NCI-H146 treated with DMSO at 0.1 percent for 48 hours (cell line): ENCODE measurements around the gene ADAT3.
A peak's percentile ranks its signal among the peaks of the same experiment; 100 is the strongest.
"Not testable (repeated sequence)": the region's sequence is repeated elsewhere in the genome, so short reads cannot be mapped to it uniquely, and the experiment has no call there.

ENCODE experiments used
- DNase-seq: peaks from one replicate; lab custom pipeline; 2025; ENCODE audit not compliant: unreplicated experiment; lab: John Stamatoyannopoulos, UW

ADAT3 gene

GRCh38 chr19:1882786-1883692 is 22.2 kb upstream of the ADAT3 start:
- DNase-seq = no peak

- no peak for DNase-seq
Measured at GRCh38 chr19:1883784-1884183, 21.4 kb upstream of the ADAT3 start.

GRCh38 chr19:1884291-1884718 is 20.9 kb upstream of the ADAT3 start:
- no peak for DNase-seq

GRCh38 chr19:1884719-1885334 is 20.4 kb upstream of the ADAT3 start:
- DNase-seq = no peak

GRCh38 chr19:1885398-1886119 is 19.6 kb upstream of the ADAT3 start, which contains the start of gene ABHD17A:
Gene ABHD17A, minus strand, starts transcription at chr19:1885496. Its CDS starts 3,930 bp downstream, at chr19:1881566.
- DNase-seq = peak; percentile 45

- not testable (repeated sequence) for DNase-seq
Measured at GRCh38 chr19:1886360-1886759, 18.8 kb upstream of the ADAT3 start.

- no peak for DNase-seq
Measured at GRCh38 chr19:1888385-1888784, 16.8 kb upstream of the ADAT3 start.

GRCh38 chr19:1889907-1890306 is 15.3 kb upstream of the ADAT3 start:
- no peak for DNase-seq

GRCh38 chr19:1893791-1894190 is 11.4 kb upstream of the ADAT3 start:
- DNase-seq = no peak

GRCh38 chr19:1896508-1896907 is 8.7 kb upstream of the ADAT3 start:
- DNase-seq = no peak

GRCh38 chr19:1901940-1902404 is 3.2 kb upstream of the ADAT3 start:
- no peak for DNase-seq

GRCh38 chr19:1902923-1903322 is 2.3 kb upstream of the ADAT3 start:
- no peak for DNase-seq

GRCh38 chr19:1904860-1905109 is 414 bp upstream of the ADAT3 start:
- no peak for DNase-seq

GRCh38 chr19:1905863-1906375 is 720 bp downstream of the ADAT3 start:
- DNase-seq = no peak

GRCh38 chr19:1906985-1907562 is 1.9 kb downstream of the ADAT3 start:
- DNase-seq = no peak

GRCh38 chr19:1907563-1908363 is 2.6 kb downstream of the ADAT3 start:
- no peak for DNase-seq

- DNase-seq = no peak
Measured at GRCh38 chr19:1908364-1908678, 3.1 kb downstream of the ADAT3 start.

- DNase-seq = no peak
Measured at GRCh38 chr19:1909761-1910080, 4.5 kb downstream of the ADAT3 start.

GRCh38 chr19:1910177-1910576 is 5.0 kb downstream of the ADAT3 start:
- DNase-seq = no peak

GRCh38 chr19:1911098-1911497 is 5.9 kb downstream of the ADAT3 start:
- no peak for DNase-seq

GRCh38 chr19:1911995-1912394 is 6.8 kb downstream of the ADAT3 start:
- DNase-seq = no peak
